H9 (cell line): ENCODE measurements around the gene RPS19. TPM values are rescaled to one million over a fixed set of nuclear protein-coding genes. Genes with fewer than 3 reads are reported as not detected.

ENCODE experiments used
- DNase-seq: peaks from one replicate; pipeline ENCODE4 v3.0.0-alpha.2; 2017
- H2AFZ ChIP-seq: one replicate; pipeline ENCODE4 v1.6.1; 2013; ENCODE audit warnings: mild to moderate bottlenecking, low read length, control low read depth, moderate library complexity
- H2AK5ac ChIP-seq: 2 replicates; pipeline ENCODE4 v1.6.1; 2013; ENCODE audit warnings: low read length, control low read depth, mixed read lengths; ENCODE audit not compliant: insufficient read length
- H2BK120ac ChIP-seq: one replicate; pipeline ENCODE4 v1.6.1; 2013; ENCODE audit warnings: low read depth, mild to moderate bottlenecking, low read length, control low read depth, inconsistent platforms; ENCODE audit not compliant: poor library complexity, severe bottlenecking
- H2BK12ac ChIP-seq: 2 replicates; pipeline ENCODE4 v1.6.1; 2013; ENCODE audit warnings: low read length, control low read depth, mixed read lengths, low read depth; ENCODE audit not compliant: insufficient read length
- H2BK15ac ChIP-seq: 2 replicates; pipeline ENCODE4 v1.6.1; 2013; ENCODE audit warnings: low read depth, low read length, control low read depth
- H2BK20ac ChIP-seq: one replicate; pipeline ENCODE4 v1.6.1; 2013; ENCODE audit warnings: low read depth, mild to moderate bottlenecking, low read length, control low read depth, inconsistent platforms; ENCODE audit not compliant: poor library complexity, severe bottlenecking
- H2BK5ac ChIP-seq: 2 replicates; pipeline ENCODE4 v1.6.1; 2013; ENCODE audit warnings: low read length, control low read depth, mixed read lengths; ENCODE audit not compliant: insufficient read length
- H3K14ac ChIP-seq: 2 replicates; pipeline ENCODE4 v1.6.1; 2013; ENCODE audit warnings: low read length, control low read depth; ENCODE audit not compliant: insufficient read depth
- H3K18ac ChIP-seq: 2 replicates; pipeline ENCODE4 v1.6.1; 2013; ENCODE audit warnings: low read depth, mild to moderate bottlenecking, mixed read lengths, low read length, control low read depth; ENCODE audit not compliant: insufficient read length
- H3K23ac ChIP-seq: 2 replicates; pipeline ENCODE4 v1.6.1; 2013; ENCODE audit warnings: low read length, control low read depth, mixed read lengths, low read depth; ENCODE audit not compliant: insufficient read length
- H3K23me2 ChIP-seq: 2 replicates; pipeline ENCODE4 v1.6.1; 2013; ENCODE audit warnings: low read depth, mild to moderate bottlenecking, mixed read lengths, low read length, control low read depth; ENCODE audit not compliant: insufficient read length, poor library complexity, severe bottlenecking
- H3K27ac ChIP-seq: 2 replicates; pipeline ENCODE4 v1.5.1; 2013; ENCODE audit warnings: low read length, control low read depth, mixed read lengths, low read depth; ENCODE audit not compliant: insufficient read length
- H3K27me3 ChIP-seq: 2 replicates; pipeline ENCODE4 v1.6.1; 2013; ENCODE audit warnings: low read length, control low read depth, inconsistent platforms; ENCODE audit not compliant: insufficient read depth
- H3K4ac ChIP-seq: 2 replicates; pipeline ENCODE4 v1.6.1; 2013; ENCODE audit warnings: low read depth, mild to moderate bottlenecking, control low read depth, inconsistent platforms, low read length, moderate library complexity
- H3K4me1 ChIP-seq: 2 replicates; pipeline ENCODE4 v1.6.1; 2013; ENCODE audit warnings: low read length, control low read depth, inconsistent platforms; ENCODE audit not compliant: insufficient read depth
- H3K4me2 ChIP-seq: 2 replicates; pipeline ENCODE4 v1.6.1; 2013; ENCODE audit warnings: low read length, control low read depth, mixed read lengths; ENCODE audit not compliant: insufficient read length, insufficient read depth
- H3K56ac ChIP-seq: 2 replicates; pipeline ENCODE4 v1.6.1; 2013; ENCODE audit warnings: low read depth, mild to moderate bottlenecking, mixed read lengths, low read length, control low read depth; ENCODE audit not compliant: insufficient read length
- H3K79me1 ChIP-seq: 2 replicates; pipeline ENCODE4 v1.6.1; 2013; ENCODE audit warnings: low read depth, mild to moderate bottlenecking, moderate library complexity, low read length, control low read depth, inconsistent platforms; ENCODE audit not compliant: insufficient read depth, poor library complexity, severe bottlenecking
- H3K79me2 ChIP-seq: 2 replicates; pipeline ENCODE4 v1.6.1; 2013; ENCODE audit warnings: low read length, control low read depth, inconsistent platforms; ENCODE audit not compliant: insufficient read depth
- H3K9ac ChIP-seq: 2 replicates; pipeline ENCODE4 v1.6.1; 2013; ENCODE audit warnings: low read length, control low read depth, mixed read lengths; ENCODE audit not compliant: insufficient read length; ENCODE audit errors: extremely low read depth
- H3K9me3 ChIP-seq: one replicate; pipeline ENCODE4 v1.6.1; 2013; ENCODE audit warnings: low read depth, low read length, inconsistent platforms; ENCODE audit not compliant: control insufficient read depth
- H3T11ph ChIP-seq: one replicate; pipeline ENCODE4 v1.6.1; 2013; ENCODE audit warnings: mild to moderate bottlenecking, low read length, control low read depth, inconsistent platforms
- H4K20me1 ChIP-seq: one replicate; pipeline ENCODE4 v1.6.1; 2013; ENCODE audit not compliant: control insufficient read depth, insufficient read length, insufficient read depth
- H4K5ac ChIP-seq: 2 replicates; pipeline ENCODE4 v1.6.1; 2013; ENCODE audit warnings: low read depth, mild to moderate bottlenecking, mixed read lengths, low read length, control low read depth; ENCODE audit not compliant: insufficient read length
- H4K8ac ChIP-seq: replicated peaks from 2 replicates; pipeline ENCODE4 v1.6.1; 2013; ENCODE audit warnings: low read length, control low read depth, mixed read lengths, low read depth; ENCODE audit not compliant: insufficient read length
- H4K91ac ChIP-seq: 2 replicates; pipeline ENCODE4 v1.6.1; 2013; ENCODE audit warnings: low read depth, mild to moderate bottlenecking, moderate library complexity, mixed read lengths, low read length, control low read depth; ENCODE audit not compliant: insufficient read length
- H3K27ac Mint-ChIP-seq, 3 experiments: 2 replicates in 2 of 3; 3 replicates in 1 of 3; pipeline ENCODE4 v1.8.0; 2020 to 2021; ENCODE audit warnings: mixed read lengths in 3 of 3, mild to moderate bottlenecking in 1 of 3, moderate library complexity in 1 of 3
- H3K27me3 Mint-ChIP-seq: 2 replicates; pipeline ENCODE4 v1.8.0; 2021; ENCODE audit warnings: low read depth, mild to moderate bottlenecking, moderate library complexity, mixed read lengths
- H3K36me3 Mint-ChIP-seq, 3 experiments: 2 replicates in 2 of 3; 3 replicates in 1 of 3; pipeline ENCODE4 v1.8.0; 2020 to 2021; ENCODE audit warnings: low read depth in 3 of 3, mixed read lengths in 3 of 3; ENCODE audit not compliant: insufficient read depth in 1 of 3
- H3K4me1 Mint-ChIP-seq, 2 experiments: 2 replicates each; pipeline ENCODE4 v1.8.0; 2020; ENCODE audit warnings: mixed read lengths in 2 of 2
- H3K4me3 Mint-ChIP-seq, 2 experiments: 2 replicates in 1 of 2; 3 replicates in 1 of 2; pipeline ENCODE4 v1.8.0; 2020 to 2021; ENCODE audit warnings: mild to moderate bottlenecking in 2 of 2, mixed read lengths in 2 of 2, moderate library complexity in 1 of 2
- H3K9me3 Mint-ChIP-seq, 2 experiments: 2 replicates in 1 of 2; 3 replicates in 1 of 2; pipeline ENCODE4 v1.8.0; 2020; ENCODE audit warnings: mild to moderate bottlenecking in 2 of 2, mixed read lengths in 2 of 2, moderate library complexity in 1 of 2
- CTCF ChIP-seq: fragments of 200-600 bp; sonication (generic); conservative IDR thresholded peaks from 3 replicates; pipeline ENCODE4 v1.8.0; 2021; ENCODE audit warnings: antibody characterized with exemption, mild to moderate bottlenecking
- whole genome bisulfite sequencing: extraction: QIAGEN DNeasy Blood & Tissue Kit; methylation state at CpG from one replicate; pipeline ENCODE4 v1.1.7; 2013; ENCODE audit warnings: missing lambda C conversion rate, low lambda C conversion rate, mixed read lengths; ENCODE audit not compliant: insufficient read length; ENCODE audit errors: extremely low coverage; 5-methylcytosine and 5-hydroxymethylcytosine counted together
- total RNA-seq: library from RNA; stranded (reverse); gene quantifications from 2 replicates; pipeline ENCODE4 v1.2.1, GENCODE V29; 2021

The RPS19 gene
- total RNA-seq, 1 experiment from 2014 or later, result 3,024 TPM

- no peak for TF ChIP-seq CTCF
- Histone ChIP-seq H4K5ac (no peak within 1 kb of the TSS), H3K9ac (no peak within 1 kb of the TSS), H3K56ac (no peak within 1 kb of the TSS), H4K91ac (no peak within 1 kb of the TSS), H2BK12ac (no peak within 1 kb of the TSS), H2BK20ac (no peak within 1 kb of the TSS), H3T11ph (no peak within 1 kb of the TSS), H3K23me2 (no peaks in the 10 kb centered on the region), H3K9me3 (no peaks in the 10 kb centered on the region), H3K18ac (no peak within 1 kb of the TSS), H3K14ac (no peak within 1 kb of the TSS), H3K4ac (no peak within 1 kb of the TSS), H3K23ac (no peak within 1 kb of the TSS), H3K27me3 (no peaks in the 10 kb centered on the region), H2BK5ac (no peak within 1 kb of the TSS), H3K79me1 (no peaks in the 10 kb centered on the region), H2AK5ac (no peak within 1 kb of the TSS), H2BK15ac (no peak within 1 kb of the TSS), H2AFZ (no peak within 1 kb of the TSS), H3K79me2 (no peaks in the 10 kb centered on the region), H4K20me1 (no peaks in the 10 kb centered on the region), H2BK120ac (no peak within 1 kb of the TSS), H3K27ac (no peak within 1 kb of the TSS), H3K4me1 (no peaks in the 10 kb centered on the region), H3K4me2 (no peak within 1 kb of the TSS), H4K8ac (no peak within 1 kb of the TSS)
- H3K9me3 Mint-ChIP-seq, result no peaks in the 10 kb centered on the region
- no peaks in the 10 kb centered on the region for H3K36me3 Mint-ChIP-seq
- no peak within 1 kb of the TSS for H3K4me3 Mint-ChIP-seq
- no CpG with 5 or more reads among the region's 9 CpGs for WGBS
- peaks cover 3 to 18% of the 10 kb centered on the region in 2 experiments for H3K4me1 Mint-ChIP-seq
- no peak within 1 kb of the TSS; a peak in 1 of 7 replicates for H3K27ac Mint-ChIP-seq
- H3K27me3 Mint-ChIP-seq, result peaks cover 42% of the 10 kb centered on the region
- no peak for DNase-seq
Measured at GRCh38 chr19:41876847-41877832, 17.1 kb downstream of the RPS19 start, which contains the start of gene CD79A. Gene CD79A (plus strand): TSS chr19:41877279. CDS start chr19:41877305, 26 bp downstream.
